ENCODE results near the gene FRMD8.

DNA sequence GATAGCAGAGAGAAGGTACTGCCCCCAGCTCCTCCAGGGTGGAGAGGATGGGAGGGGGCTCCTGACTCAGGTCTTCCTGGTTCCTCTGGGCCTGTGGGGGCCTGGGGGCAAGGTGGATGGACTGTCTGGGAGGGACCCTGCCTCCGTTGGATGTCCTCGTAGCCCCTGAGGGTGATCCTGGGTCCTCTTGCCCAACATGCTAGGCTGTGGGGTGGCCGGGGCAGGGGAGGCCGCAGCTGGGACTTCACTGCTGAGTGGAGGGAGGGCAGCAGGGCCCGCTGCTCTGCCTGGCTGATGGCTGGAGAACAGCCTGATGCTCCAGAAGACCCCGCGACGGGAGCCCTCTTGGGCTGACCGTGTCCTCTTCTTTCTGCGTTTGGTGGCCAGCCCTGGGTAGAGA is 13.4 kb downstream of the FRMD8 start:
- TF ChIP-seq EZH2 (IDR thresholded peaks at IDR 0.05) (no peak), POLR2AphosphoS5 (IDR thresholded peaks at IDR 0.05; ENCODE audit: borderline replicate concordance, low read depth, low read length) (no peak), FOXP2 (optimal IDR thresholded peaks at IDR 0.05; ENCODE audit: control extremely low read depth, extremely low read length, insufficient read depth) (no peak)

Data from SK-N-MC (cell line).